PC-9 (cell line): ENCODE results near the gene RAB30. TPM values are rescaled to one million over a fixed set of nuclear protein-coding genes. Genes with fewer than 3 reads are reported as not detected.

Experiments
- BruUV-seq: library from RNA; stranded (reverse); fragments of 400-500 nt; replicated peaks from 2 replicates; lab custom pipeline; 2021; lab: Mats Ljungman, UMichigan
- CTCF ChIA-PET: fragments of 300-600 bp; sonication (Branson Sonifier 250); formaldehyde crosslinking; loops from one replicate; lab custom pipeline; 2022; ENCODE audit warnings: antibody characterized with exemption; lab: Charles Lee
- POLR2A ChIA-PET: fragments of 300-600 bp; sonication (Branson Sonifier 250); formaldehyde crosslinking; loops from one replicate; lab custom pipeline; 2022; ENCODE audit warnings: antibody characterized with exemption; ENCODE audit not compliant: unreplicated experiment; lab: Charles Lee
- DNase-seq, 2 experiments: peaks; one replicate each; pipeline versions ENCODE4 v3.0.0 to v3.0.0-alpha.2; 2015 to 2022; ENCODE audit warnings: mixed read lengths in 1 of 2
- H2AFZ ChIP-seq: fragments of 200-600 bp; sonication (generic); 2 replicates; pipeline ENCODE4 v1.8.1; 2017; ENCODE audit warnings: antibody characterized with exemption
- H3F3A ChIP-seq: fragments of 200-600 bp; sonication (generic); 2 replicates; pipeline ENCODE4 v1.8.1; 2017; ENCODE audit warnings: antibody characterized with exemption, mild to moderate bottlenecking, low read depth; ENCODE audit not compliant: insufficient read depth
- H3K27ac ChIP-seq: fragments of 200-600 bp; sonication (generic); 2 replicates; pipeline ENCODE4 v1.6.1; 2016; ENCODE audit warnings: mixed run types
- H3K27me3 ChIP-seq: fragments of 200-600 bp; sonication (generic); 2 replicates; pipeline ENCODE4 v1.6.1; 2016; ENCODE audit warnings: low read depth, mixed run types; ENCODE audit not compliant: insufficient read depth
- H3K36me3 ChIP-seq: fragments of 200-600 bp; sonication (generic); 2 replicates; pipeline ENCODE4 v1.6.1; 2016; ENCODE audit warnings: low read depth, mixed run types
- H3K4me1 ChIP-seq: fragments of 200-600 bp; sonication (generic); replicated peaks from 2 replicates; pipeline ENCODE4 v1.6.1; 2016; ENCODE audit warnings: mixed run types; ENCODE audit not compliant: insufficient read depth
- H3K4me2 ChIP-seq: fragments of 200-600 bp; sonication (generic); 2 replicates; pipeline ENCODE4 v1.6.1; 2017; ENCODE audit warnings: mixed run types
- H3K4me3 ChIP-seq: fragments of 200-600 bp; sonication (generic); 2 replicates; pipeline ENCODE4 v1.6.1; 2016; ENCODE audit warnings: mixed run types
- H3K79me2 ChIP-seq: fragments of 200-600 bp; sonication (generic); 2 replicates; pipeline ENCODE4 v1.6.1; 2017; ENCODE audit warnings: low read depth, mixed run types
- H3K9me2 ChIP-seq: fragments of 200-600 bp; sonication (generic); 2 replicates; pipeline ENCODE4 v1.8.1; 2017; ENCODE audit warnings: mild to moderate bottlenecking; ENCODE audit not compliant: insufficient read depth
- H3K9me3 ChIP-seq: fragments of 200-600 bp; sonication (generic); 2 replicates; pipeline ENCODE4 v1.8.1; 2016; ENCODE audit warnings: low read depth; ENCODE audit not compliant: insufficient read depth
- H4K20me1 ChIP-seq: fragments of 200-600 bp; sonication (generic); 2 replicates; pipeline ENCODE4 v1.8.1; 2017; ENCODE audit not compliant: insufficient read depth
- EZH2 ChIP-seq: fragments of 200-600 bp; sonication (generic); IDR thresholded peaks from 2 replicates; pipeline ENCODE4 v1.8.0; 2017; ENCODE audit warnings: antibody characterized with exemption, low read depth
- intact Hi-C: fragments of 100-400 bp; cut with micrococcal nuclease; formaldehyde crosslinking; loops from one replicate; pipeline ENCODE4 v1.10.0; 2022; ENCODE audit not compliant: unreplicated experiment
- total RNA-seq: library from RNA; stranded (reverse); gene quantifications from 2 replicates; pipeline ENCODE4 v1.2.3, GENCODE V29; 2021
- TF ChIP-seq, protein P1 (sequence below): fragments of 200-600 bp; sonication (generic); conservative IDR thresholded peaks from 2 replicates; pipeline ENCODE4 v1.6.1; 2017; ENCODE audit warnings: mixed run types, antibody characterized with exemption, mild to moderate bottlenecking, moderate library complexity

RAB30 gene
- total RNA-seq, 1 experiment from 2014 or later: 3.6 TPM

DNA sequence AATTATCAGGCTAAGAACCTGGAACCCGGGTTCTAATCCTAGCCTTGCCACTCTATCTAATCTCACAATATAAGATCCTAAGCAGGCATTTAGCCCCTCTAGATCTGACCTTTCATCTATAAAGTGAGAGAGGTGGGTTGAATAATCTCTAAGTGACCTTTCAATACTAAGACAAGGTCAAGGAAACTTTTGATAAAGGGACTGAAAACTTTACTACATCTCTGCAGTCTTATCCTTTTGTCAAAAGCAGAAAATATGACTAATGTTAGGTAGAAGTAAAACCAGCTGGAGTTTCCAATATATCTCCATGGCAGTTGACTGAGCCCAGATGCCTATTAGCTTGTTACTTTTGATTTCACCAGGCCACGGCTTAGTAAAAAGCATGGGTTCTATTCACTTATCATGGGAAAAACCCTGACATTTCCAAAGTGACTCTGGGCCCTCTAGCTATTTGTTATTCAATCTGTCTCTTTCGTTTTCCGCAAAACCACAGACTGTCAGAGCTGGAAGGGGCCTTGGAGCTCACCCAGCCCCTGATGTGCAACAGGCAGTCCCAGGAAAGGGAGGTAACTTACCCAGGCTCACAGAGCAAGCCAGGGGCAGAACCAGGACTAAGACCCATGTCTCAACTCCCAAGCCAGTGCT, 75.8 kb downstream of the RAB30 start:
- no peak overlapping the region for H3K4me2 ChIP-seq
- no peaks in the 10 kb centered on the region for H3K79me2 ChIP-seq
- H4K20me1 ChIP-seq: no peaks in the 10 kb centered on the region
- no peaks in the 10 kb centered on the region for H3K36me3 ChIP-seq
- no peaks in the 10 kb centered on the region for H3K4me1 ChIP-seq
- ChIA-PET CTCF (no interaction called here), POLR2A (interaction anchor here (0.5 kb wide), 1 partner anchor 638 kb away, joined by 3 read pairs; no protein-coding TSS in a partner anchor)
- no peaks in the 10 kb centered on the region for H3K9me3 ChIP-seq
- no peaks in the 10 kb centered on the region for H3K27me3 ChIP-seq
- intact Hi-C loops: no loop called here
- BruUV-seq: no TSS peak
- no peak for DNase-seq
- no peak for TF ChIP-seq EZH2
- TF ChIP-seq, protein P1, sequence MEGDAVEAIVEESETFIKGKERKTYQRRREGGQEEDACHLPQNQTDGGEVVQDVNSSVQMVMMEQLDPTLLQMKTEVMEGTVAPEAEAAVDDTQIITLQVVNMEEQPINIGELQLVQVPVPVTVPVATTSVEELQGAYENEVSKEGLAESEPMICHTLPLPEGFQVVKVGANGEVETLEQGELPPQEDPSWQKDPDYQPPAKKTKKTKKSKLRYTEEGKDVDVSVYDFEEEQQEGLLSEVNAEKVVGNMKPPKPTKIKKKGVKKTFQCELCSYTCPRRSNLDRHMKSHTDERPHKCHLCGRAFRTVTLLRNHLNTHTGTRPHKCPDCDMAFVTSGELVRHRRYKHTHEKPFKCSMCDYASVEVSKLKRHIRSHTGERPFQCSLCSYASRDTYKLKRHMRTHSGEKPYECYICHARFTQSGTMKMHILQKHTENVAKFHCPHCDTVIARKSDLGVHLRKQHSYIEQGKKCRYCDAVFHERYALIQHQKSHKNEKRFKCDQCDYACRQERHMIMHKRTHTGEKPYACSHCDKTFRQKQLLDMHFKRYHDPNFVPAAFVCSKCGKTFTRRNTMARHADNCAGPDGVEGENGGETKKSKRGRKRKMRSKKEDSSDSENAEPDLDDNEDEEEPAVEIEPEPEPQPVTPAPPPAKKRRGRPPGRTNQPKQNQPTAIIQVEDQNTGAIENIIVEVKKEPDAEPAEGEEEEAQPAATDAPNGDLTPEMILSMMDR: no peak
- no peak overlapping the region for H3K27ac ChIP-seq
- H2AFZ ChIP-seq: no peak overlapping the region
- H3K9me2 ChIP-seq: no peaks in the 10 kb centered on the region
- H3K4me3 ChIP-seq: no peak overlapping the region
- H3F3A ChIP-seq: no peaks in the 10 kb centered on the region

DNA sequence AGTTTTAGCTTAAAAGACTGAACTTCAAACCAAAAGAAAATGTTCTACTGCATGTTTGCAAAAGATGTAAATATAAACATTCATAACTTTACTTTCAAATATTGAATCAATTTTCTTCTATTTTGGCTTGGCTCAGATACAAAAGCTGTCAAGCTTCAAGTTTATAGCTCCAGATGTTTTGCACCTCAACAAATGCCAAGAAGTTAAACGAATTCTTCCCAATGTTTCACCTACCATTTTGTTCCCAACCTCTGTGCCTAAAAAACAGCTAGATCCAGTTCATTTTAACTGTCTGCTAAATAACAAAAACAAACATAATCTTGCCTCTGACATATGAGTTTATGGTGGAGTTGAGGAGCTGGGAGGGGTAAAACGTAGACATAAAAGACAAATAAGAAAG, 76.5 kb downstream of the RAB30 start:
- H3K36me3 ChIP-seq: no peaks in the 10 kb centered on the region
- no TSS peak for BruUV-seq
- no peak overlapping the region for H2AFZ ChIP-seq
- H3K9me3 ChIP-seq: no peaks in the 10 kb centered on the region
- no peaks in the 10 kb centered on the region for H3F3A ChIP-seq
- no peaks in the 10 kb centered on the region for H3K9me2 ChIP-seq
- no peak overlapping the region for H3K4me3 ChIP-seq
- intact Hi-C loops: no loop called here
- no peak overlapping the region for H3K4me2 ChIP-seq
- no peaks in the 10 kb centered on the region for H4K20me1 ChIP-seq
- H3K27ac ChIP-seq: no peak overlapping the region
- ChIA-PET POLR2A (interaction anchor here (0.5 kb wide), 1 partner anchor 639 kb away, joined by 3 read pairs; no protein-coding TSS in a partner anchor), CTCF (no interaction called here)
- no peak for DNase-seq
- TF ChIP-seq, protein P1: no peak
- TF ChIP-seq EZH2: no peak
- no peaks in the 10 kb centered on the region for H3K79me2 ChIP-seq
- H3K4me1 ChIP-seq: no peaks in the 10 kb centered on the region
- H3K27me3 ChIP-seq: no peaks in the 10 kb centered on the region

DNA sequence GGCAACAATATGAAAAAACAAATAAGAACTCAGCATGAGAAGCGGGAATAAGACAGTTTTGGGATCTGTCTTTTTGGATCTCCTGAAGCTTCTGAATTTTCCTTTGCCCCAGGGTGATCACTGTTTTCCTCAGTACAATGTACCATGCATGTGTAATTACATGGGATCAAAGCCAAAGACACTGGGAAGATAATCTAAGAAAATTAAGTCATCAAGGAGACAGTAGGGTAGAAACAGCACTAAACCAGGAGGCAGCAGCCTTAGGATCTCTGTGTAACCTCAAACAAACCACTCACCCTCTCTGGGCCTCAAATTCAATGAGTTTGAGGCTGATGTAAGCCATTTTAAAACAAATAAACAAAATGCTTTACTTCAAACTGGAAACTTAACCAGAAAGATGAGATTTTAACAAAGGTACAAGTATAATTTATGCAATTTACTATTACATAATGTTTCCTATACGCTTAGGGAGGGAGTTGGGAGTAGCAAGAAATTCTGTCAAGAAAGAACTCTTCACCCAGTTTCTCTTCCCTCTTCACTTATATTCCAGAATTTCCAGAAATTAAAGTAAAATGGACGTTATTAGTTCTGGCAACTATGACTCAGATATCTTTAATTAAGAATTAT, 77.0 kb downstream of the RAB30 start:
- Histone ChIP-seq H3K36me3 (no peaks in the 10 kb centered on the region), H3K9me3 (no peaks in the 10 kb centered on the region), H3K27ac (no peak overlapping the region), H3K27me3 (no peaks in the 10 kb centered on the region), H3K79me2 (no peaks in the 10 kb centered on the region), H3K9me2 (no peaks in the 10 kb centered on the region), H2AFZ (no peak overlapping the region), H3K4me1 (no peaks in the 10 kb centered on the region), H4K20me1 (no peaks in the 10 kb centered on the region), H3K4me2 (no peak overlapping the region), H3K4me3 (no peak overlapping the region), H3F3A (no peaks in the 10 kb centered on the region)
- ChIA-PET CTCF (no interaction called here), POLR2A (no interaction called here)
- intact Hi-C loops: no loop called here
- TF ChIP-seq, protein P1: no peak
- no peak for TF ChIP-seq EZH2
- no peak for DNase-seq
- BruUV-seq: no TSS peak
